Left ventricle myocardium superior (tissue), 1 donor: Measurements from ENCODE around the gene GC. TPM values are rescaled to one million over a fixed set of nuclear protein-coding genes. Genes with fewer than 3 reads are reported as not detected.

ENCODE experiments used
- ATAC-seq: fragments of 200-7000 bp; cut with Tn5 transposase; one replicate; pipeline ENCODE4 v1.9.1; 2020; ENCODE audit warnings: mild to moderate bottlenecking, moderate library complexity
- DNase-seq: peaks from one replicate; pipeline ENCODE4 v3.0.0-alpha.2; 2020
- intact Hi-C: fragments of 100-400 bp; cut with micrococcal nuclease; formaldehyde crosslinking; loops from one replicate; pipeline ENCODE4 v1.11.0; 2022
- total RNA-seq: library from RNA; stranded (reverse); fragmentation: NEBNext Ultra II Directional; extraction: Animal tissue kit (Norgen Biotek cat#: 25700); gene quantifications from one replicate; pipeline ENCODE4 v1.2.1, GENCODE V29; 2021
- donor health status: DM: no; HTN: yes; CAD: no; lungs with severe emphysema.

GC gene
- total RNA-seq, 1 donor from 2014 or later = not detected

- no peak for ATAC-seq
- DNase-seq = no peak
- intact Hi-C loops = no loop called here
Measured at GRCh38 chr4:71692198-71692597, 91.7 kb downstream of the GC start.

Other genes starting within 250 kb of the GC start
- not detected for gene NPFFR2, start 247.9 kb upstream of the GC start, total RNA-seq